ENCODE data around the gene MYBPH. TPM values are rescaled to one million over a fixed set of nuclear protein-coding genes. Genes with fewer than 3 reads are reported as not detected.

MYBPH gene
- total RNA-seq, 1 experiment from 2014 or later, result 0.36 TPM

Other genes with a start within 250 kb of the MYBPH start
- gene KLHL12, start 248.6 kb downstream of the MYBPH start, total RNA-seq (2014; rRNA removed; shearing (Covaris generic)), result 38.8 and 43.0 TPM in 2 replicates
- 121 and 125 TPM in 2 replicates for gene ADIPOR1, start 217.5 kb downstream of the MYBPH start, total RNA-seq (2014; rRNA removed; shearing (Covaris generic))
- gene CYB5R1, start 208.6 kb downstream of the MYBPH start, total RNA-seq (2014; rRNA removed; shearing (Covaris generic)), result 71.5 and 72.0 TPM in 2 replicates
- 108 and 128 TPM in 2 replicates for gene TMEM183A, start 168.5 kb downstream of the MYBPH start, total RNA-seq (2014; rRNA removed; shearing (Covaris generic))
- gene PPFIA4, start 149.3 kb downstream of the MYBPH start, total RNA-seq (2014; rRNA removed; shearing (Covaris generic)), result 2.3 and 6.6 TPM in 2 replicates
- not detected in 2 replicates for gene MYOG, start 89.8 kb downstream of the MYBPH start, total RNA-seq (2014; rRNA removed; shearing (Covaris generic))
- 21.1 and 30.6 TPM in 2 replicates for gene ADORA1, start 48.1 kb downstream of the MYBPH start, total RNA-seq (2014; rRNA removed; shearing (Covaris generic))
- gene CHI3L1, start 10.9 kb upstream of the MYBPH start, total RNA-seq (2014; rRNA removed; shearing (Covaris generic)), result 0.24 and 3.3 TPM in 2 replicates
- gene CHIT1, start 53.8 kb upstream of the MYBPH start, total RNA-seq (2014; rRNA removed; shearing (Covaris generic)), result 0.14 TPM in 1 of 2 replicates, not detected in the other
- gene BTG2, start 129.7 kb upstream of the MYBPH start, total RNA-seq (2014; rRNA removed; shearing (Covaris generic)), result 11.3 and 13.2 TPM in 2 replicates
- not detected in 2 replicates for gene FMOD, start 175.3 kb upstream of the MYBPH start, total RNA-seq (2014; rRNA removed; shearing (Covaris generic))

All from A172 (cell line).